ENCODE measurements around the gene CLTCL1.
A peak's percentile ranks its signal among the peaks of the same experiment; 100 is the strongest.

CLTCL1 gene

DNA sequence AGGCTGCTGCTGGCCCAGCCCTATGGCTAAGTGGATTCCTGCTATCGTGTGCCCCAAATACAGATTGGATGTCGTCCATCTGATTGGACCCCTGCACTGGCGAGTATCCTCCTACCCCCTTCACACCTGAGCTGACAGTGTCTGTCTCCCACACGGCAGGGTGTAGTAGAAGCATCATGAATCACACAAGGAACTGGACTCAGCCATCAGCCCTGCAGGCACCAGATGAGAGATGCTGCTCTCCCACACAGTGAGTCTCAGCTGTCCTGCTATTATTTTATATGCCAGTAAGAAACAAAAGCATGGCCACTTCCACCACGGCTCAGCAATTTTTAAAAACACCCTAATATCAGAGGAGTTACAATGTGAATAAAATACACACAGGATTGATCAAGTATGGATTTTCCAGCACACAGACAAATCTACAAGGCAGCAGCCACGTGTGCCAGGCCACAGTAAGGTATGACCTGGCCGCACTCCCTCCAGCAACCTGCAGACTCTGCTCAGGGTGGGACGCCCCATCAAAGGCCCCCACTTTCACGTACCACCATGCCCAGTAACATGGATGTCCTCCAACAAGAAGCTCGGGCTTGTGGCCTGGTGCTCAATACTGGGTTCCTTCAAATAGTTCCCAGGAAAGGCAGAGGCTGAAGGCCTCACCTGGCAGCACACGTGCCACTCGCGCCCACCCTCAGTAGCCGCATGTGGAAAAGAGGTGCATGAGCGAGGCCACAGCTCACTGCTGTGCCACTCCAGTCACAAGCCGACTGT is 96.6 kb downstream of the CLTCL1 start:
- DNase-seq = no peak

DNA sequence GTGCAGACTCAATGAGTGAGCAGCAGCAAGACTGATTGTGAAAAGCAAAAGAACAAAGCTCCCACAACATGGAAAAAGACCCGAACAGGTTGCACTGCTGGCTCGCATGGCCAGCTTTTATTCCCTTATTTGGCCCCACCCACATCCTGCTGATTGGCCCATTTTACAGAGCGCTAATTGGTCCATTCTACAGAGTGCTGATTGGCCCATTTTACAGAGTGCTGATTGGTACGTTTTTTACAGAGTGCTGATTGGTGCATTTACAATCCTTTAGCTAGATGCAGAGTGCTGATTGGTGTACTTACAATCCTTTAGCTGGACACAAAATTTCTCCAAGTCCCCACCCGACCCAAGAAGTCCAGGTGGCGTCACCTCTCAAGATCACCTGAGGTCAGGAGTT is 97.6 kb downstream of the CLTCL1 start:
- no peak for DNase-seq

DNA sequence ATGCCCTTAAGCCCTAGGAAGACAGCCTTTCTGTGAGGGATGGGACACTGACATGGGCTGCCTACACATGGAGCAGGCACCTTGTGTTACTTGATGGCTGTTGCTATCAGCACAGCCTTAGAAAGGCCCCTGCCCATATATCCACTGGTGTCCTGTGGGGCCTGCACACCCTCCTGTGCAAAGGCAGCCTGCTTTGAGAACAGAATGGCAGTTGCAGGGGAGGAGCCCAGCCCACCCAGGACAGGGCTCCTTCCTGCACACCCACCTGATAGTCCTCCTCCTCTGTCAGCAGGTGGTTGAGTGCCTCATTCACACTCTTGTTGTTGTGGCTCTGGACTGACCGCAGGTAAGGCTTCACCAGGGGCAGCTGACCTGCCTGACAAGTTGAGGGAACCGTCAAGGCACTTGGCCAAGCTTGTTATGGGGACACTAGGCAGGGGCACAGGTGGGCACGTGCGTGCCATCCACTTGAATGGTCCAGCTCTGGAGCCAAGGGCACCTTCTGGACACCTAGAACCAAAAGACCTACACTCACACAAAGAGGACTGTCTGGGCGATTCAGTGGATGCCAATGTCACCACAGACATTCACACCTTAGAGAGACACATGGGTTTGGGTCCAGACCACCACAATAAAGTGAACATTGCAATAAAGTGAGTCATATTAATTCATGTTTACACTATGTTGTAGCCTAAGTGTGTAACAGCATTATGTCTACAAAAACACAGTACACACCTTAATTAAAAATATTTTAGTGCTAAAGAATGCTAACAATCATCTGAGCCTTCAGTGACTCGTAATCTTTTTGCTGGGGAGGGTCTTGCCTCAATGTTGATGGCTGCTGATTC is 103.6 kb downstream of the CLTCL1 start:
- no peak for DNase-seq

DNA sequence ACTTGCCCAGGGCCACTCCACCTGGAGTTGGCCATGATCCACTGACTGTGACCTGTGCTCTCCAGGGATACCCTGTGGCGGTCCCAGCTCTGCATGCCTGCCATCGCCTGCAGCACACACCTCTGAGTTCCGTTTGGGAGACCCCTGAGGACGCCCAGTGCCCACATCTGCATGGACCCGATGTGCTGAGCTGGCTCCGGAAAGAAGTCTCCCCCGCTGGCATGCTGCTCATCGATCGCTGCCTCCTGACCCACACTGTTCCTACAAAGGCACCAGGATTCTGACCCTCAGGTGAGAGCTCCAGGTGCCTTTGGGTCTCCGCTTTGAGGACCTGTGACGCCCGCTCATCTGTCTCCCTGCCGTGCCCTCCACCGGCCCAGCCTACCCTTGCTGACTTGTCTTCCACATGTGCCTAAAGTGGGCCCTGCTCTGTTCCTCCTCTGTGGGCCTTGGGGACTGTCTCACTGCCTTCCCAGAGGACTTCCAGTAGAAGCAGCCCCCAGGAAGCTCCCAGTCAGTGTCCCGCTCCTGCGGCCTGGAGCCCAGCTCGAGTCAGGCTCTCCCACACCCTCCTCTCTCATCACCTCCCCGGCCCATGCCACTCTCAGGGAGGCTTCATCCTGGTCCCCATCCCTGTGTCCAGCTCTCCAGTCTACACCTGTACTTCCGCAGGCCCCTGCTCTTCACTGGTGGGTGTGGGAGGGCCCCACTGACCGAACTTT is 107.1 kb downstream of the CLTCL1 start:
- DNase-seq = no peak

DNA sequence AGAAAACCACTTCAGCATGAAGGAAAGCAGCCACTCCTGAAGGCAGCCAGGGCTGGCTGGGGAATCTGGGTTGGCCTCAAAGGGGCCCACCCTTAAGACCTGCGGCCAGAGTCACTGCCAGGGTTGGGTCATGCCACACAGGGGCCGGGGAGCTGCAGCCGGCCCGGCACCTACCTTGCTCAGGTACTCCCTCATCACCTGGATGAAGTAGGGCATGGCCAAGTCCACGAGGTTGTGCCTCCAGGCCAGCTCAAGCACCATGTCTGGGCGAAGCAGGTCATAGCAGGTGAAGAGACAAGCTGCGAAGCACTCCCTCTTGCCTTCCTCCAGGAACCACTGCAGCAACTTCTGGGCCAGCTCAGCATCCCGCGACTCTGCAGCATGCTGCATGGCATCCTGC is 108.3 kb downstream of the CLTCL1 start:
- no peak for DNase-seq

DNA sequence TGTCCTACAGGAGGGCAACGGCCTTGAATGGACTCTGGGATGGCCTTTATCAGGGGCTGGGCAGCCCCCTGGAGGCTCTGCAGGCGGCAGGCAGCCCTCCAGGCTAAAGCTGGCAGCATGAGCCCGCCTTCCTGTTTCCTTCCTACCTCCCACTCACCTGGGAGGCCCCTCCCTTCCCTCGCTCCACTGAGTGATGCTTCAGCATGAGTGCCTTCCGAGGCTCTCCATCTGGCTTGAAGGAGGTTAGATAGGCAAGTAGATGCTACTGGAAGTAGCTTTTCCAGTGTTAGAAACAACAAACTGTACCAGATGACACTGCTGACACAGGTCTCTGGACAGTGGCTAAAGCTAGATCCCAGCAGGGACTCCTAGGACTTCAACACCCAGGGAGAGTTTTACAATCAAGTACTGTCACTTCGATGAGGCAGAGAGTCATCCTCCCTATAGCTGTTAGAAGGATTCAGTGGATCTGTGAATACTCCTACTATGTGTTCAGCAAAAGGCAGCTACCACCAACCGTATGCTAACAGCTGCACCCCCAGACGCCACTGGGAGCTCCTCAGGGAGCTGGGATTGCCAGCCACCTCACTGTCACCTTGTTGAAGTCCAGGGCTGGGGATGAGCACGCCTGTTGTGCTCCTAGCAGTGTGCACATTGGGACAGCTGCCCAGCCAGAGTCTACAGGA is 108.9 kb downstream of the CLTCL1 start:
- no peak for DNase-seq

DNA sequence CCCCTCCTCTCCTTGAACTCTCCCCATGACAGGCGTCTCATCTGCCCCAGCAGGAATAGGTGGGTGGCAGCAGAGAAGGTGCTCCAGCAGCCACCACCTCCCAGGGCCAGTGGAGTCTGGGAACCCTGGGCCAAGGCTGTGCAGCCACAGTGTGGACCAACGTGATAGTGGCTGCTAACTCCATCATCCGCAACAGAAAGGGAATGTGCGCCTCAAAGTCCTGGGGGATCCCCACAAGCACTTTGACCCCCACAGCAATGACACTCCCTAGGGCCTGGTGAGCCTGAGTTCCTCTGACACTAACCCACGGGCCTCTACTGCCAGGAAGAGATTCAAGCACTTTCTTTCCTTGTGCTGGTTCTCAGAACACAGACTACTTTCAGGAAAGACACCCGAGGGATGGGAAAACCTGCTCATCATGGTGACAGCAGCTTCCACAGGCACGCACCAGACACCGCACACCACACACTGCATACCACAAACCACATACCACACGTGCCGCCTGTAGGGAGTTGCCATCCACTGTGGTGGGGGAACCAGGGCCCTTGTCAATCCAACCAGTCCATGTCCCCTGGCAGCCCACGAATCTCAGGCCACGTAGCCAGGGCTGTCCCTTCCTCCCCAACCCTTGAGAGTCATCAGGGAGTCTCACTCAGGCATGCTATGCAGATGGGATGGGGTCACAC is 109.6 kb downstream of the CLTCL1 start:
- DNase-seq = no peak

DNA sequence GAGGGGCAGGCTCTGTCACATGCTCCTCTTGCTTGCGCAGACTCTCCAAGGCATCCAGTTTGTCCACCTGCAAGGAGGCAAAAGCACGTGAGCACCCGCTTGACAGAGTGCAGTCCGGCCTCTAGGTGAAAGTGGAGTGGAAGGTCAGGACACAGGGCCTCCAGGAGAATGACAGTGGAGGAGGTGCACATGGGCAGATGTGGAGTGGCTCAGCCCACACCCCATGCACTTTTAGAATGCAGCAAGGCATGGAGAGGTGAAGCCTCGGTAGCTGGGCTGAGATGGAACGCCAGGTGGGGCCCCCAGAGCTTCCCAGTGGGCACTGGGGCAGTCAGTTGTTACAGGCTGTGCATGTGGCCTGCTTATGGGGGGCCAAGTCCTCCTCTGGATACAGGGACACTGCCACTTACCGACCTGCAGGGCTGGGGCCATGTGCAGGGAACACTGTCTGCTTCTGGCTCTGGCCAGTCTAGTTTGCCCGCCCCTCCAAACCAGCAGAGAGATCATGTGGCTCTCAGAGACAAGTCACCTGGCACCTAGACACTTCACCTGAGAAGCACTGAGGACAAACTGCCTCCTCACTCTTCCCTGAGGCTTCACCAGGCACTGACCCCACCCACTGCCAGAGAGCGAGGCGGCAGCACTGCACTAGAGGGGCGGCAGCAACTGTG is 110.6 kb downstream of the CLTCL1 start:
- DNase-seq = no peak

DNA sequence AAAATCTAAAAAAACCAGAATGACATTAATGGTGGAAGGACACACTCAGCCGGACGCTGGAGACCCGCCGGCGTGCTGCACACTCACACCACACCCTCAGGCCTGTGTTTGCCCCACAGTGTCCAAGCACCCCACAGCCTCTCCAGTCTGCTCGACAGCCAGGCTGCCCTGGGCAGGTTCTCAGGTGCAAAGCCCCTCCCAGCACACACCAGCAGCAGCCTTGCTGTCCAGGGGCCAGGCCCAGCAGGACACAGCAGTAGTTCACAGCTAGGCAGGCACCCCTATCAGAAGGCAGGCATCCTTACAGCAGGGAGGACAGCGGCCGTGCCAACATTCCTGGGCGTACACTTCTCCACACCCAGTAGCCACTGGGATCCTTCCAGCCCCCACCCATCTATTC is 111.3 kb downstream of the CLTCL1 start:
- no peak for DNase-seq

DNA sequence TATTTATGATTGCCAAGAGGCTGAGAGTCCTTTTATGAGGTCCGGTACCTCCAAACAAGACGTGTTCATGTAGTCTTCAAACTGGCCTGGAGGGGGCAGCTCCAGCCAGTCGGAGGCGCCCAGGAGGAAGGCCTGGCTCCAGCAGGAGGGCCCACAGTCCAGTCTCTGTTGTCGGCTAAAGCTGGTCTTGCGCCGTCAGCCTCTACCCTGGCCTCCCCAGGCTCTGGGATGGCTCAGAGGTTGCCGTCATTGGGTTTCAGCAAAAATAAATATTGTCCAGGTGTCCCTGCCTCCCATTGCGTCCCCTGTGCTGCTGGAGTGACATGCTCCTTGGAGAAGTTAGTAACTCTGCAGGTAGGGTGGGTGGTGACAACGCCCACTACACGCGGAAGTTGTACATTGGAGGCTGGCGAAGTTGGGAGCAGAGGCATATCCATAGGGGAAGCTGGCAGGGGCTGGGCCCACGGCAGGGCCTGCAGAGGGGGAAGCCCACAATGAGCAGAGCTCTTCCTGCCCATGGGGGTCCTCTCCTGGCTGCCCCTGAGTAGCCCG is 111.9 kb downstream of the CLTCL1 start:
- DNase-seq = peak; percentile 86

DNA sequence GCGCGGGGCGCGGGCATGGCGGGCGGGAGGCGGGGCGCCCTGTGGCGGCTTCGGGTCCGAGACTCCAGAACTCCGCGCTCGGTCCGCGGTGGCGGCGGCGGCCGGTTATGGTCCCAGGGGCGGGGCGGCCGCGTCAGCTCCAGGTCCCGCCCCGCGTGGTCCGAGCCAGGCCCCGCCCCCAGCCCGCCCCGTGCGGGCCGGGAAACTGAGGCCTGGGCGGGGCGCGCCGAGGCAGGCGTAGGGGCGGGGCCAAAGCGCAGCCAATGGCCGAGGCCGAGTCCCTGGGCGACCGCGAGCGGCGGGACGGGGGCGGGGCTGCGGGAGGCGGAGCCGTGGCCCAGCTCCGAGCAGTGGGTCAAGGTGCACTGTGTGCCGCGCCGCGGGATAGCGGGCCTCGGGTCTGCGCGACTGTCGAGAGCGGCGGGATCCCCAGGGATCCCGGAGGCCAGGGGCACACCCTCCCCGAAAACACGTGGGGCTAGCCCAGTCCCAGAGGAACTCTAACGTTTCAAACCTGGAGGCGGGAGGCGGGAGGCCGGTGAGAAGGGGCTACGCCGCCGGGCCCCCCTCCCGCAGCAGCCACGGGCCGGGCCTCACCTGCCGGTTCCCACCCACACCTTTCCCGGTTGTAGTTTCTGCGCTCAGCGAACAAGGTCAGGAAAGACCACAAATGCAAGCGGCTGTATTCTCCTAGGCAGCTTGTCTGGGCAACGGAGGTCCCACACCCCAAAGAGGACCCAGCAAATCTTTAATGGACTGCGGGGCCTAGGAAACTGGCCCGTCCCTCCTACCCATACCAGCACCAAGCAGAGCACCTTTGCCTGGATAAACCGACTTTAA is 112.6 kb downstream of the CLTCL1 start, which contains the start of gene SLC25A1:
Gene SLC25A1 (minus strand): TSS at position 80 of the 840 bp plus-strand sequence. CDS start 63 bp downstream, at position 17.
- DNase-seq = peak; percentile 86

DNA sequence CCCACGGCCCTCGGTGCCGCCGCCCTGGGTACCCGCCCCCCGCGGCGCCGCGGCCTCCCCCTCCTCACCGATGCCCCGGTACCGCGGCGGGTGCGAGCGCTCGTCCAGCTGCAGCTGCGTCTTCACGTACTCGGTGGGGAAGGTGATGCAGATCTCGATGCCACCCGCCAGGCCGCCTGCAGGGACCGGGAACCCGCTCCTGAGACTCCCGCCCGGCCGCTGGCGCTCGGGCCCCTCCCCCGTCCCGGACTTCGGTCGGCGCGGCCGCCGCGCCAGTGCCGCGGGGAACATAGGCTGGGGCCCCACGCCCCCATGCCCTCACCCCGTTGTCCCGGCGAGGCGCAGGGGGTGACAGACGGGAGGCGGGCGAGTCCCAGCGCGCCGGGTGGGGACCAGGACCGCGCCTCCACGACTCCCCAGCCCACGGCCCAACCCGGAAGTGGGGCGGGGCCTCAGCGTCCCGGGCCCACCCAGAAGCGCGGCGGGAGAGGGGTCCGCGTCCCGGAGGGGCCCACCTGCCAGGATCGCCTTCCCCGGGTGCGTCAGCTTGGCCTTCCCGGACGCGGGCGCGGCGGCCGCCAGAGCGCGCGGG is 113.4 kb downstream of the CLTCL1 start:
- DNase-seq = peak; percentile 72

DNA sequence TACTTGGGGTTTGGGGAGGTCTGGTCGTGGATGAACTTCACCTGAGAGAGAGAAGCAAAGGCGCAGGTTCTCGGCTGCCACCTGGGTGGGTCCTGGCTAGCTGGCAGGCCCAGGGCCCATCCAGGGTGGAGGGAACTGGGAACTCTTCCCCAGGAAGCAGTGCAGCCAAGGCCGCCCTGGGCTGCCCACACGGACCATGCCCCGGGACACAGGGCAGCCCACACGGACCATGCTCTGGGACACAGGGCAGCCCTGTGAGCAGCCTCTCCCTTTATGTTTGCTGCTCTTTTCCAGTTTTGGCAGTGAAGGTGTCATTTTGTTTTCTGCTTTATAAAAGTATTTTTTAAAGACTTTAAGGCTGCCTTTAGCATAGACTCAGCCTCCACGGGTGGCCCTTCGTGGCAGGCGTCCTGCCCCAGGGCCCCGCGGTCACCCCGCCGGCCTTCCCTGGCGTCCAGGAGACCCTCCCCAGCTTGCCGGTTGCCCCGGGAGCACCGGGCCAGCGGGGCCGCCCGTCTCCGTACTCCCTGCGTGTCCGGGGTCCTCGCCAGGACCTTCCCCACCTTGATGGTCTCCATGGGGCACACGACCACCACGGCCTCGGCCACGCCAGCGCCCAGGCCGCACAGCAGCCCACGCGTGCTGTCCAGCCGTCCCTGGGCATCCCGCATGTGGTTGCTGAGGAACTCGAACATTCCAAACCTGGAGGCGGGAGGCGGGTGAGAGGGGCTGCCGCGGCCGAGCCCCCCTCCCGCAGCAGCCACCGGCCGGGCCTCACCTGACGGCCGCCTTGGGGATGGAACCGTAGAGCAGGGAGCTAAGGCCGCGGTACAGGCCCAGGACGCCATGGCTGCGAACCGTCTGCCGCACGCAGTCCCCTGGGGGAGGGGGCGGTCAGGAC is 114.1 kb downstream of the CLTCL1 start:
- no peak for DNase-seq

DNA sequence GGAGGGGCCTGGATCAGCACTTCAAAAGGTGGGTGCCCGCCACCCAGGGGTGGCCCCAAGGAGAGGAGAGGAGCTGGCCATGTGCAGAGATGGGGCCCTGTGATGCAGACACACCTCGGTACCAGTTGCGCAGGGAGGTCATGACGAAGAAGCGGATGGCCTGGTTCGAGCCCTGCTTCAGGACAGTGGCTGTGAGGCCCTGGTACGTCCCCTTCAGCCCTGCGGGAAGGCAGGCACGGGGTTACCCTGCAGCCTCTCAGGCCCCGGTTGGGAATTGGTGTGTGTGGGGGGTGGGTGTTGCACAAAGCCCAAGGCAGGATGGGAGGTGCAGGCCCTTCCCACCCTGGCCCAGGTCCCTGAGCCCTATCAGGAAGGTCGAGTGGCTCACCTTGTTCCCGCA is 114.8 kb downstream of the CLTCL1 start:
- no peak for DNase-seq

DNA sequence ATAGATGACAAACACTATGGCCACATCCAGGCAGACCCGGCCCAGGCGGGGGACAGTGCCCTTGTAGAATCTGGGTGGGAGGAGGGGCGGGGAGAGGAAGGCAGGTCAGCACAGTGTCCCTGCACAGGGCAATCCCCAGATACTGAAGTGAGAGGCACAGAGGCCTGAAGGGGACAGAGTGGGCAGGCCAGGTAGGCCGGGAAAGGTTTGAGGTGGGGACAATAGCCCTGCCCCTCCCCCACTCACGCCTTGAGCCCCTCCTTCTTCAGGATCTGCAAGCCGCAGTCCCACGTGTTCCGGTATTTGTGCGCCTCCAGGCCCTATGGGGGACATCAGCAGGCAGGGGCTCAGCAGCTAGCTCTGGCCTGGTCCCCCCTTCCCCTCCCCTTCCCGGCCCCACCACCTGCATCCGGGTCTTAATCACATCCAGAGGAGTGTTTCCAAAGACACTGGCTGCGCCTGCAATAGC is 115.3 kb downstream of the CLTCL1 start:
- DNase-seq = no peak

DNA sequence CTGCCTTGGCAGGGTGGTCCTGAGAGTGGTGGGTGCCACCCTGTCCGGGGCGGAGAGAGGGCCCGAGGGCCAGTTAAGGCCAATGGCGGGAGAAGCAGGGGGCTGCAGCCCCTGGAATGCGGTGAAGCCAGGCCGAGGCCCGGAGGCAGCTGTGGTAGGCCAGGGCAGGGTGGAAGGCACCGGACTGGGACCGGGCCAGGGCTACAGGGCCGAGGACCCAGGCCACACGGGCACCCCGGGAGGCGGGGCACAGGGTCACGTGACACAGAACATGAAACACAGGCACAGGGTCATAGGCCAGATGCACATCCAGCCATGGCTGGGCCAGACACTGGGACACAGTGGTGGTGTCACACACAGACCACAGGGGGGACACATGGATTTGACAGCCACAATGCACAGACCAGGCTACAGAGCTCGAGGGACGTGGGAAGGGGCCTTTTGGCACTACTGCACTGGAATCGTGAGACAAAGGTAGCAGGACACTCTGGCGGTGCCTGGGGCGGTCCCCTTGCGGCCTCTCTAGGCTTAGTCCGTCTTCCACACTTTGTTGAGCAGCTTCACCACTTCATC is 115.8 kb downstream of the CLTCL1 start:
- DNase-seq = no peak

DNA sequence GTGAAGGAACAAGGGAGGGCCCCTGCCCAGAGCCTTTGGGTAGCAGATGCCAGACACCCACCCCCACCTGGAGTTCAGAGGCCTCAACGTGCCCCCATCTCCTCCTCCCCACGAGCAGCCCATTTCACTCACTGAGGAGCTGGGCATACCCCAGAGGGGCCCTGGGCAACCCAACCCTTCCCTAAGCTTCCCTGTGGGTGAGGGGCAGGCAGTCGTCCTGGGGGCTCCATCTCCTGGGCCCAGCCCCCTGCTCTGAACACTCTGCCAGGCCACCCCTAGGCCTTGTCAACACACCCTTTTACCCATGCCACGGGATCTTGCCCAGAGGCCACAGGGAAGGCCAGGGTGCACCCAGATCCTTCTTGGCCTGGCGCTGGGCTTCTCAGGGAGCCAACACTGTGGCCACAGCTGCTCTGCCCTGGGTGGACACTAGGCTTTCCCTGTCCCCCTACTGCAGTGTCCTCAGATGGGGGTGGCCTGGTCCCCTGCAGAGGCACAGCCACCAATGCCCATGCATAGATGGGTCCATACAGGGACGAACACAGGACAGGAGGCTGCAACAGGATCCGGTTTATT is 116.4 kb downstream of the CLTCL1 start:
- no peak for DNase-seq

Measured in retina (tissue), 1 donor.